Stomach (tissue), 4 donors: ENCODE results near the gene TIMM17A.

Experiments used
- CTCF ChIP-seq, 7 experiments: fragments of 450-650 bp in 4 of 7; fragments of 200-600 bp in 3 of 7; sonication (generic) in 3 of 7; IDR thresholded peaks; one replicate each; pipeline ENCODE4 v1.5.1; 2016 to 2019; ENCODE audit warnings: antibody characterized with exemption in 7 of 7, control low read depth in 2 of 7, mild to moderate bottlenecking in 1 of 7
- EP300 ChIP-seq: sonication (generic); formaldehyde crosslinking; IDR thresholded peaks from one replicate; pipeline ENCODE4 v1.6.1; 2017; ENCODE audit warnings: antibody characterized with exemption

GRCh38 chr1:202004711-202005110 lies 49.4 kb downstream of the TIMM17A start:
- no peak for TF ChIP-seq CTCF (IDR thresholded peaks at IDR 0.05)
- no peak for TF ChIP-seq EP300
